HG03135 (cell line): ENCODE results near the gene SALL1.

ENCODE experiments used
- ATAC-seq: cut with Tn5 transposase; IDR thresholded peaks from one replicate; pipeline ENCODE4 v1.9.1; 2021; ENCODE audit warnings: mild to moderate bottlenecking, moderate library complexity; ENCODE audit not compliant: unreplicated experiment

Gene SALL1

GRCh38 chr16:51150888-51151320 is at the start of gene SALL1:
Gene SALL1 (minus strand): TSS chr16:51151270. CDS start chr16:51151241, 29 bp downstream.
- no peak for ATAC-seq

- ATAC-seq, result no peak
These were observed 49.7 kb upstream of the SALL1 start for GRCh38 chr16:51200793-51201192.

GRCh38 chr16:51197953-51198748 is 47.1 kb upstream of the SALL1 start:
- no peak for ATAC-seq

GRCh38 chr16:51193879-51194278 is 42.8 kb upstream of the SALL1 start:
- ATAC-seq, result no peak

GRCh38 chr16:51184702-51185433 is 33.8 kb upstream of the SALL1 start:
- no peak for ATAC-seq

GRCh38 chr16:51181503-51181811 is 30.4 kb upstream of the SALL1 start:
- ATAC-seq, result no peak

GRCh38 chr16:51180719-51181502 is 29.8 kb upstream of the SALL1 start:
- no peak for ATAC-seq

GRCh38 chr16:51175081-51175480 is 24.0 kb upstream of the SALL1 start:
- no peak for ATAC-seq

GRCh38 chr16:51172368-51172767 is 21.3 kb upstream of the SALL1 start:
- ATAC-seq, result no peak

- no peak for ATAC-seq
These were observed 17.7 kb upstream of the SALL1 start for GRCh38 chr16:51168755-51169154.

- no peak for ATAC-seq
These were observed 16.3 kb upstream of the SALL1 start for GRCh38 chr16:51167170-51167895.

- ATAC-seq, result no peak
These were observed 15.5 kb upstream of the SALL1 start for GRCh38 chr16:51166541-51166940.

GRCh38 chr16:51166091-51166490 is 15.0 kb upstream of the SALL1 start:
- no peak for ATAC-seq

GRCh38 chr16:51165043-51165442 is 14.0 kb upstream of the SALL1 start:
- no peak for ATAC-seq

- ATAC-seq, result no peak
These were observed 13.5 kb upstream of the SALL1 start for GRCh38 chr16:51164574-51164973.

- no peak for ATAC-seq
These were observed 13.0 kb upstream of the SALL1 start for GRCh38 chr16:51163894-51164566.

- ATAC-seq, result no peak
These were observed 12.3 kb upstream of the SALL1 start for GRCh38 chr16:51163366-51163765.

- no peak for ATAC-seq
These were observed 10.5 kb upstream of the SALL1 start for GRCh38 chr16:51161440-51162195.

- ATAC-seq, result no peak
These were observed 8.8 kb upstream of the SALL1 start for GRCh38 chr16:51159865-51160264.

- ATAC-seq, result no peak
These were observed 8.2 kb upstream of the SALL1 start for GRCh38 chr16:51159296-51159695.
